Tongue (tissue), 2 donors: Measurements from ENCODE around the gene NDUFA1. TPM values are rescaled to one million over a fixed set of nuclear protein-coding genes. Genes with fewer than 3 reads are reported as not detected.
"Not testable (repeated sequence)": the region's sequence is repeated elsewhere in the genome, so short reads cannot be mapped to it uniquely, and the experiment has no call there.

ENCODE experiments used
- DNase-seq: peaks from one replicate; pipeline ENCODE4 v3.0.0-alpha.2; 2015
- total RNA-seq: library from RNA; depleted of rRNA; stranded (reverse); fragments of >200 nt; gene quantifications from one replicate; pipeline ENCODE4 v1.2.3, GENCODE V29; 2014

NDUFA1 gene
- total RNA-seq, 1 donor from 2014 or later: 47.7 TPM

GRCh38 chrX:119900976-119901375 is 29.3 kb downstream of the NDUFA1 start:
- DNase-seq: no peak

GRCh38 chrX:119916310-119916709 is 44.7 kb downstream of the NDUFA1 start:
- DNase-seq: no peak

GRCh38 chrX:119917877-119918276 is 46.2 kb downstream of the NDUFA1 start:
- no peak for DNase-seq

- no peak for DNase-seq
These were observed 48.4 kb downstream of the NDUFA1 start for GRCh38 chrX:119919835-119920585.

DNA sequence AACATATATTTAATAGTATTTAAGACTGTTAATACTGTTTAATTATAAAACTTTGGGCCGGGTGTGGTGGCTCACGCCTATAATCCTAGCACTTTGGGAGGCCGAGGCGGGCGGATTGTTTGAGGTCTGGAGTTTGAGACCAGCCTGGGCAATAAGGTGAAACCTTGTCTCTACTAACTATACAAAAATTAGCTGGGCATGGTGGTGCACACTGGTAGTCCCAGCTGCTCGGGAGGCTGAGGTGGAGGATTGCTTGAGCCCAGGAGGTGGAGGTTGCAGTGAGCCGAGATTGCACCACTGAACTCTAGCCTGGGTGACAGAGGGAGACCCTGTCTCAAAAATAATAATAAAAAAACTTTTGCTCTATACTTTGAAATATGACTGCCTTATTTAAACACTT is 50.8 kb downstream of the NDUFA1 start:
- not testable (repeated sequence) for DNase-seq

Other genes starting within 250 kb of the NDUFA1 start
- 17.8 TPM for gene SEPTIN6, start 178.7 kb upstream of the NDUFA1 start, total RNA-seq
- gene SOWAHD, start 113.2 kb upstream of the NDUFA1 start, total RNA-seq: 0.31 TPM
- 4,418 TPM for gene RPL39, start 80.2 kb upstream of the NDUFA1 start, total RNA-seq
- gene UPF3B, start 18.9 kb upstream of the NDUFA1 start, total RNA-seq: 1.8 TPM
- gene RNF113A, start 99 bp upstream of the NDUFA1 start, total RNA-seq: 13.2 TPM
- 0.41 TPM for gene AKAP14, start 24.1 kb downstream of the NDUFA1 start, total RNA-seq
- gene NKAP, start 71.9 kb downstream of the NDUFA1 start, total RNA-seq: 5.9 TPM
- gene RHOXF2B, start 205.9 kb downstream of the NDUFA1 start, total RNA-seq: not detected
- gene RHOXF1, start 244.1 kb downstream of the NDUFA1 start, total RNA-seq: not detected